ENCODE results near the gene SNAP23. TPM values are rescaled to one million over a fixed set of nuclear protein-coding genes. Genes with fewer than 3 reads are reported as not detected.

SNAP23 gene
- total RNA-seq, 1 experiment from 2014 or later, result 31.2 TPM

DNA sequence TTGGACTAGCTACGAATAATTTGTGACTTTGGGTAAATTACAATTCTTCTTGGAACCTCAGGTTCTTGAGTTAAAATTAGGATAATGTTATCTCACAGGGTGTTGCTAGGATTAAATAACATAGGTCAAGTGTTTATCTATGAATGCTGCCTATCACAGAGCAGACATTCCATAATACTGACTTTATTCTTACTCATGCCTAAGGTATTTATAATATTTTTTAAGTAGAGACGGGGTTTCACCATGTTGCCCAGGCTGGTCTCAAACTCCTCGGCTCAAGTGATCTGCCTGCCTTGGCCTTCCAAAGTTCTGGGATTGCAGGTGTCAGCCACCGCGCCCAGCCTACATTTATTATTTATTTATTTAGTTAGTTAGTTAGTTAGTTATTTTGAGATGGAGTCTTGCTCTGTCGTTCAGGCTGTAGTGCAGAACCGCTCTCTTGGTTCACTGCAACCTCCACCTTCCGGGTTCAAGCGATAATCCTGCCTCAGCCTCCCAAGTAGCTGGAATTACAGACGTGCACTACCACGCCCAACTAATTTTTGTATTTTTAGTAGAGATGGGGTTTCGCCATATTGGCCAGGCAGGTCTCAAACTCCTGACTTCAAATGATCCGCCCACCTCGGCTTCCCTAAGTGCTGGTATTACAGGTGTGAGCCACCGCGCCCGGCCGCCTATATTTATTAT lies 3.8 kb upstream of the SNAP23 start:
- intact Hi-C loops (cut with micrococcal nuclease), result no loop called here
- ATAC-seq (no peak), DNase-seq (ENCODE audit: low read depth, low spot score) (no peak)
- TF ChIP-seq FOSL1 (IDR thresholded peaks at IDR 0.05; ENCODE audit: low read depth), result peak; percentile 23; the same call in 1 of the 2 replicates
- TF ChIP-seq, protein P1, sequence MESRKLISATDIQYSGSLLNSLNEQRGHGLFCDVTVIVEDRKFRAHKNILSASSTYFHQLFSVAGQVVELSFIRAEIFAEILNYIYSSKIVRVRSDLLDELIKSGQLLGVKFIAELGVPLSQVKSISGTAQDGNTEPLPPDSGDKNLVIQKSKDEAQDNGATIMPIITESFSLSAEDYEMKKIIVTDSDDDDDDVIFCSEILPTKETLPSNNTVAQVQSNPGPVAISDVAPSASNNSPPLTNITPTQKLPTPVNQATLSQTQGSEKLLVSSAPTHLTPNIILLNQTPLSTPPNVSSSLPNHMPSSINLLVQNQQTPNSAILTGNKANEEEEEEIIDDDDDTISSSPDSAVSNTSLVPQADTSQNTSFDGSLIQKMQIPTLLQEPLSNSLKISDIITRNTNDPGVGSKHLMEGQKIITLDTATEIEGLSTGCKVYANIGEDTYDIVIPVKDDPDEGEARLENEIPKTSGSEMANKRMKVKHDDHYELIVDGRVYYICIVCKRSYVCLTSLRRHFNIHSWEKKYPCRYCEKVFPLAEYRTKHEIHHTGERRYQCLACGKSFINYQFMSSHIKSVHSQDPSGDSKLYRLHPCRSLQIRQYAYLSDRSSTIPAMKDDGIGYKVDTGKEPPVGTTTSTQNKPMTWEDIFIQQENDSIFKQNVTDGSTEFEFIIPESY (IDR thresholded peaks at IDR 0.05; ENCODE audit: extremely low read depth, insufficient replicate concordance, low read length), result no peak
- Histone ChIP-seq H3K27ac (ENCODE audit: low read depth, low read length) (peak overlapping the region; percentile 53), H3K79me2 (ENCODE audit: insufficient read depth, low read length) (peaks cover 29% of the 10 kb centered on the region), H3K4me3 (replicated peaks in 1 of 2; ENCODE audit: low read depth in 1 of 2, low read length in 2 of 2) (peak overlapping the region; percentile 87 to 97), H2AFZ (ENCODE audit: low read depth, low read length, poor library complexity, severe bottlenecking) (peak overlapping the region; percentile 81), H4K20me1 (ENCODE audit: insufficient read depth) (no peaks in the 10 kb centered on the region), H3K9me2 (ENCODE audit: insufficient read depth) (no peaks in the 10 kb centered on the region), H3K4me1 (ENCODE audit: control insufficient read depth in 1 of 2, insufficient read depth in 2 of 2, low read length in 2 of 2) (peaks cover 10 to 24% of the 10 kb centered on the region in 2 experiments), H3K27me3 (ENCODE audit: insufficient read depth, low read length) (no peaks in the 10 kb centered on the region), H3K9ac (ENCODE audit: low read length) (peak overlapping the region; percentile 86), H3K36me3 (ENCODE audit: control insufficient read depth in 1 of 2, insufficient read depth in 2 of 2, low read length in 2 of 2) (no peaks in the 10 kb centered on the region), H3K4me2 (ENCODE audit: low read length) (peak overlapping the region; percentile 98), H3K9me3 (ENCODE audit: control insufficient read depth in 1 of 2, insufficient read depth in 1 of 2, low read depth in 1 of 2, low read length in 2 of 2) (no peaks in the 10 kb centered on the region)
- ChIA-PET RAD21 (ENCODE audit: low non-redundant PET in 1 of 2, low total read pairs in 2 of 2, uncharacterized antibody in 2 of 2, unreplicated experiment in 2 of 2) (no interaction called here), POLR2A (no interaction called here), CTCF (interaction anchor here (1.3 kb wide), 1 partner anchor 20 kb away, joined by 3 read pairs; no protein-coding TSS in a partner anchor)
- TSS peak; percentile 65 for BruUV-seq (replicated peaks)

DNA sequence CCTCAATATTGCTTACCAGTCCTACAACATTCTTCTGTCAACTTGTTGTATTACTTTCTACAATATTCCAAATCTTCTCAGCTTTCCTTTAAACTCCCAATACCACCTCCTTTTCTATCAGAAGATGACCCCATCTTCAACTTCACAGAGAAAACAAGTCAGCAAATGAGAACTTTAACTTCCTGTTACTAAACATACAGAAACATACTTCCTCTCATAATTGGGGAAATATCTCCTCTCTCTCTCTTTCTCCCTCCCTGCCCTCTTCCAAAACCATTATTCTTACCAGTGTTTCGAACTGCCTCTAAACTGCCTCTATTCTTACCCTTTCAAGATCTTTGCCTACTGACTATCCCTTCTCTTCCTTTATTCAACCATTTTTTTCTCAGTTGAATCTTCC lies 1.8 kb upstream of the SNAP23 start:
- no TSS peak for BruUV-seq (replicated peaks)
- H4K20me1 ChIP-seq (ENCODE audit: insufficient read depth), result no peaks in the 10 kb centered on the region
- no peak overlapping the region for H3K4me2 ChIP-seq (ENCODE audit: low read length)
- no peaks in the 10 kb centered on the region for H3K36me3 ChIP-seq (ENCODE audit: control insufficient read depth in 1 of 2, insufficient read depth in 2 of 2, low read length in 2 of 2)
- H3K9ac ChIP-seq (ENCODE audit: low read length), result no peak overlapping the region
- H3K27ac ChIP-seq (ENCODE audit: low read depth, low read length), result no peak overlapping the region
- H2AFZ ChIP-seq (ENCODE audit: low read depth, low read length, poor library complexity, severe bottlenecking), result no peak overlapping the region
- ChIA-PET POLR2A (no interaction called here), RAD21 (ENCODE audit: low non-redundant PET in 1 of 2, low total read pairs in 2 of 2, uncharacterized antibody in 2 of 2, unreplicated experiment in 2 of 2) (no interaction called here), CTCF (no interaction called here)
- ATAC-seq, result no peak
- no peak overlapping the region for H3K4me3 ChIP-seq (replicated peaks in 1 of 2; ENCODE audit: low read depth in 1 of 2, low read length in 2 of 2)
- no peak for DNase-seq (ENCODE audit: low read depth, low spot score)
- intact Hi-C loops (cut with micrococcal nuclease), result no loop called here
- peaks cover 17 to 28% of the 10 kb centered on the region in 2 experiments for H3K4me1 ChIP-seq (ENCODE audit: control insufficient read depth in 1 of 2, insufficient read depth in 2 of 2, low read length in 2 of 2)
- TF ChIP-seq EGR1 (IDR thresholded peaks at IDR 0.05; ENCODE audit: low read depth), result no peak
- TF ChIP-seq FOSL1 (IDR thresholded peaks at IDR 0.05; ENCODE audit: low read depth), result no peak
- TF ChIP-seq ELF1 (IDR thresholded peaks at IDR 0.05; ENCODE audit: borderline replicate concordance, low read depth), result no peak
- TF ChIP-seq CEBPB (IDR thresholded peaks at IDR 0.05; ENCODE audit: low read depth), result no peak
- TF ChIP-seq EZH2 (IDR thresholded peaks at IDR 0.05), result no peak
- TF ChIP-seq CBX3 (IDR thresholded peaks at IDR 0.05; ENCODE audit: low read depth), result no peak
- no peak for TF ChIP-seq RAD21 (IDR thresholded peaks at IDR 0.05; ENCODE audit: low read depth)
- no peak for TF ChIP-seq SP1 (IDR thresholded peaks at IDR 0.05; ENCODE audit: low read depth)
- no peak for TF ChIP-seq POLR2A (IDR thresholded peaks at IDR 0.05; ENCODE audit: borderline replicate concordance, extremely low read depth, insufficient read depth, insufficient read length)
- TF ChIP-seq ZNF274 (IDR thresholded peaks at IDR 0.05; ENCODE audit: low read depth, low read length), result no peak
- TF ChIP-seq POLR2AphosphoS5 (IDR thresholded peaks at IDR 0.05; ENCODE audit: low read depth, low read length), result no peak
- TF ChIP-seq YY1 (IDR thresholded peaks at IDR 0.05; ENCODE audit: extremely low read depth, insufficient replicate concordance, low read depth, low read length), result no peak
- TF ChIP-seq SRF (IDR thresholded peaks at IDR 0.05; ENCODE audit: low read depth), result no peak
- TF ChIP-seq ZFX (IDR thresholded peaks at IDR 0.05), result no peak
- no peak for TF ChIP-seq TCF7L2 (IDR thresholded peaks at IDR 0.05; ENCODE audit: borderline replicate concordance, extremely low read depth, insufficient read depth, insufficient read length)
- TF ChIP-seq, protein P2, sequence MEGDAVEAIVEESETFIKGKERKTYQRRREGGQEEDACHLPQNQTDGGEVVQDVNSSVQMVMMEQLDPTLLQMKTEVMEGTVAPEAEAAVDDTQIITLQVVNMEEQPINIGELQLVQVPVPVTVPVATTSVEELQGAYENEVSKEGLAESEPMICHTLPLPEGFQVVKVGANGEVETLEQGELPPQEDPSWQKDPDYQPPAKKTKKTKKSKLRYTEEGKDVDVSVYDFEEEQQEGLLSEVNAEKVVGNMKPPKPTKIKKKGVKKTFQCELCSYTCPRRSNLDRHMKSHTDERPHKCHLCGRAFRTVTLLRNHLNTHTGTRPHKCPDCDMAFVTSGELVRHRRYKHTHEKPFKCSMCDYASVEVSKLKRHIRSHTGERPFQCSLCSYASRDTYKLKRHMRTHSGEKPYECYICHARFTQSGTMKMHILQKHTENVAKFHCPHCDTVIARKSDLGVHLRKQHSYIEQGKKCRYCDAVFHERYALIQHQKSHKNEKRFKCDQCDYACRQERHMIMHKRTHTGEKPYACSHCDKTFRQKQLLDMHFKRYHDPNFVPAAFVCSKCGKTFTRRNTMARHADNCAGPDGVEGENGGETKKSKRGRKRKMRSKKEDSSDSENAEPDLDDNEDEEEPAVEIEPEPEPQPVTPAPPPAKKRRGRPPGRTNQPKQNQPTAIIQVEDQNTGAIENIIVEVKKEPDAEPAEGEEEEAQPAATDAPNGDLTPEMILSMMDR (IDR thresholded peaks at IDR 0.05 in 2 of 3, conservative IDR thresholded peaks at IDR 0.05 in 1 of 3; ENCODE audit: borderline replicate concordance in 1 of 3, insufficient read depth in 1 of 3, low read depth in 2 of 3, low read length in 2 of 3), result no peak
- no peak for TF ChIP-seq JUND (IDR thresholded peaks at IDR 0.05)
- no peaks in the 10 kb centered on the region for H3K9me2 ChIP-seq (ENCODE audit: insufficient read depth)
- no peaks in the 10 kb centered on the region for H3K9me3 ChIP-seq (ENCODE audit: control insufficient read depth in 1 of 2, insufficient read depth in 1 of 2, low read depth in 1 of 2, low read length in 2 of 2)
- peaks cover 13% of the 10 kb centered on the region for H3K79me2 ChIP-seq (ENCODE audit: insufficient read depth, low read length)
- H3K27me3 ChIP-seq (ENCODE audit: insufficient read depth, low read length), result no peaks in the 10 kb centered on the region
